T1000 (cell line): ENCODE results near the gene ACR.
A peak's percentile ranks its signal among the peaks of the same experiment; 100 is the strongest.
"Not testable (repeated sequence)": the region's sequence is repeated elsewhere in the genome, so short reads cannot be mapped to it uniquely, and the experiment has no call there.

Experiments used
- DNase-seq: peaks from one replicate; lab custom pipeline; 2025; ENCODE audit warnings: mixed read lengths; lab: John Stamatoyannopoulos, UW

Gene ACR

DNA sequence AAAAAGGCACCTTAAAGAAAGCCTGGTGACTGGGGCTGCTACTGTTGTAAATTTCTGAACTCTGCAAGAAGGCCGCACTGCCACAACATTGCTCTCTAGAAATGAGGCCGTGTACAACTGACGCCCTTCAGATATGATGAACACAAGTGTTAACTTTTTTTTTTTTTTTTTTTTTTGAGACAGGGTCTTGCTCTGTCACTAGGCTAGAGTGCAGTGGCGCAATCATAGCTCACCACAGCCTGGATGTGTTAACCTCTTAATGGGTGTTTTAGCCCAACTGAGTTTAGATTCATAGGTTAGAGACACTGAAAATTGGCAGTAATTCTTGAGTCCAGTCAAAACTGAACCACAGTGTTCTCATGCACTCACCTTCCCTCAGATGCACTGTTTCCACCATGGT lies 42.2 kb downstream of the ACR start:
- not testable (repeated sequence) for DNase-seq

GRCh38 chr22:50782253-50782652 lies 44.2 kb downstream of the ACR start:
- DNase-seq: not testable (repeated sequence)

- DNase-seq: peak; percentile 88
Observed at GRCh38 chr22:50783033-50783879, 45.3 kb downstream of the ACR start, which contains the start of gene RABL2B. RABL2B (minus strand) TSS chr22:50783636; CDS start chr22:50782294, 1,342 bp downstream.

- not testable (repeated sequence) for DNase-seq
Observed at GRCh38 chr22:50783880-50784276, 45.9 kb downstream of the ACR start.

- DNase-seq: not testable (repeated sequence)
Observed at GRCh38 chr22:50785289-50785688, 47.3 kb downstream of the ACR start.

GRCh38 chr22:50786936-50787335 lies 48.9 kb downstream of the ACR start:
- DNase-seq: not testable (repeated sequence)
